GM12872 (cell line): ENCODE data around the gene ADAD1.

ENCODE experiments used
- CTCF ChIP-seq: IDR thresholded peaks from 3 replicates; pipeline ENCODE4 v1.5.1; 2011; ENCODE audit warnings: low read depth, mild to moderate bottlenecking, low read length, moderate library complexity; ENCODE audit not compliant: insufficient read depth

ADAD1 gene

GRCh38 chr4:122456231-122457116 is 77.7 kb downstream of the ADAD1 start, which contains the start of gene IL2:
Gene IL2, minus strand, starts transcription at chr4:122456725. Its CDS starts 285 bp downstream, at chr4:122456440.
- no peak for TF ChIP-seq CTCF

- TF ChIP-seq CTCF = no peak
These were observed 79.8 kb downstream of the ADAD1 start for GRCh38 chr4:122458625-122459024.

- no peak for TF ChIP-seq CTCF
These were observed 90.6 kb downstream of the ADAD1 start for GRCh38 chr4:122469457-122469856.

GRCh38 chr4:122475233-122475632 is 96.4 kb downstream of the ADAD1 start:
- TF ChIP-seq CTCF = no peak

GRCh38 chr4:122476126-122476525 is 97.3 kb downstream of the ADAD1 start:
- no peak for TF ChIP-seq CTCF

GRCh38 chr4:122476745-122477144 is 97.9 kb downstream of the ADAD1 start:
- TF ChIP-seq CTCF = no peak
